Pancreas (tissue), 10 donors: Measurements from ENCODE around the gene ZBTB20. TPM values are rescaled to one million over a fixed set of nuclear protein-coding genes. Genes with fewer than 3 reads are reported as not detected.

ENCODE experiments used
- ATAC-seq, 4 donors: fragments of 200-7000 bp; cut with Tn5 transposase; one replicate each; pipeline versions ENCODE4 v1.8.0 to v1.9.1; 2020; ENCODE audit warnings: mild to moderate bottlenecking in 4 of 4, moderate library complexity in 4 of 4
- DNase-seq, 6 donors: peaks; one replicate each; pipeline ENCODE4 v3.0.0-alpha.2; 2020
- FAIRE-seq: peaks from 2 replicates; lab custom pipeline; 2012; peaks lifted over from hg19 to GRCh38; lab: Jason Lieb, UNC
- H3K27ac ChIP-seq, 4 donors: fragments of 200-600 bp; sonication (generic); 1 replicate in 3 of 4; 2 replicates in 1 of 4; pipeline versions ENCODE4 v1.5.0 to v1.8.0; 2020
- H3K27me3 ChIP-seq, 4 donors: fragments of 200-600 bp; one replicate each; pipeline ENCODE4 v1.8.0; 2021
- H3K36me3 ChIP-seq, 3 donors: fragments of 200-600 bp; sonication (generic) in 1 of 3; one replicate each; pipeline versions ENCODE4 v1.5.0 to v1.8.0; 2020 to 2021
- H3K4me1 ChIP-seq, 3 donors: fragments of 200-600 bp; one replicate each; pipeline ENCODE4 v1.8.0; 2021
- H3K4me3 ChIP-seq, 4 donors: fragments of 200-600 bp; sonication (generic) in 2 of 4; one replicate each; pipeline versions ENCODE4 v1.5.0 to v1.8.0; 2020 to 2021
- H3K9me3 ChIP-seq, 4 donors: fragments of 200-600 bp; one replicate each; pipeline ENCODE4 v1.8.0; 2021
- WGBS, 2 donors: extraction: QIAGEN DNeasy Blood & Tissue Kit; methylation state at CpG; one replicate each; pipeline ENCODE4 v1.1.7; 2013; 5-methylcytosine and 5-hydroxymethylcytosine counted together
- intact Hi-C, 3 donors: fragments of 100-400 bp; cut with DNase I; formaldehyde crosslinking; loops; one replicate each; pipeline versions ENCODE4 v1.11.1 to v1.14.2; 2022
- polyA plus RNA-seq, 2 donors: library from polyadenylated mRNA; stranded (reverse); fragments of 200-250 nt; gene quantifications; one replicate each; pipeline ENCODE4 v1.2.3, GENCODE V29; 2013
- total RNA-seq, 6 donors: library from RNA; stranded (reverse); fragmentation: NEBNext Ultra II Directional in 4 of 6; extraction: Animal tissue kit (Norgen Biotek cat#: 25700) in 4 of 6; gene quantifications; one replicate each; pipeline versions ENCODE4 v1.2.1 to v1.2.4, GENCODE V29; 2021 to 2023
- TF ChIP-seq, protein P1 (sequence below), 4 donors: fragments of 200-600 bp; sonication (generic) in 3 of 4; IDR thresholded peaks; one replicate each; pipeline versions ENCODE4 v1.5.0 to v1.8.0; 2021; ENCODE audit warnings: antibody characterized with exemption in 4 of 4
- donor health status: healthy with polysubstance abuse.
- donor health status: DM: no; HTN: no; CAD: no; lungs with moderate emphysema.
- donor health status: DM: no; HTN: no; CAD: no.
- donor health status: control.
- donor health status: control.
- donor health status: Bipolar disorder and iron deficiency.
- donor health status: DM: yes; HTN: yes; CAD: no.
- donor health status: DM: no; HTN: no; CAD: no.
- donor health status: DM: no; HTN: no; CAD: no.
- donor health status: DM: yes; HTN: yes; CAD: no.

Gene ZBTB20
- total and polyA plus RNA-seq, 8 donors = 1.3 to 81.5 (median 43.7) TPM

GRCh38 chr3:114406286-114406685 lies 740.8 kb downstream of the ZBTB20 start:
- ATAC-seq = no peak
- peaks cover 0 to 13% (median 5%) of the 10 kb centered on the region in 3 donors for H3K4me1 ChIP-seq

GRCh38 chr3:114405202-114405990 lies 741.7 kb downstream of the ZBTB20 start:
- FAIRE-seq = no peak
- H3K4me1 ChIP-seq = peaks cover 0 to 15% (median 5%) of the 10 kb centered on the region in 3 donors
- no peak overlapping the region for H3K4me3 ChIP-seq
- DNase-seq = no peak
- intact Hi-C loops = no loop called here
- H3K36me3 ChIP-seq = no peaks in the 10 kb centered on the region
- no peaks in the 10 kb centered on the region for H3K27me3 ChIP-seq
- no peaks in the 10 kb centered on the region for H3K9me3 ChIP-seq
- WGBS, 2 donors = 86 to 91% methylated on average over 2 of the region's 2 CpGs
- TF ChIP-seq, protein P1, sequence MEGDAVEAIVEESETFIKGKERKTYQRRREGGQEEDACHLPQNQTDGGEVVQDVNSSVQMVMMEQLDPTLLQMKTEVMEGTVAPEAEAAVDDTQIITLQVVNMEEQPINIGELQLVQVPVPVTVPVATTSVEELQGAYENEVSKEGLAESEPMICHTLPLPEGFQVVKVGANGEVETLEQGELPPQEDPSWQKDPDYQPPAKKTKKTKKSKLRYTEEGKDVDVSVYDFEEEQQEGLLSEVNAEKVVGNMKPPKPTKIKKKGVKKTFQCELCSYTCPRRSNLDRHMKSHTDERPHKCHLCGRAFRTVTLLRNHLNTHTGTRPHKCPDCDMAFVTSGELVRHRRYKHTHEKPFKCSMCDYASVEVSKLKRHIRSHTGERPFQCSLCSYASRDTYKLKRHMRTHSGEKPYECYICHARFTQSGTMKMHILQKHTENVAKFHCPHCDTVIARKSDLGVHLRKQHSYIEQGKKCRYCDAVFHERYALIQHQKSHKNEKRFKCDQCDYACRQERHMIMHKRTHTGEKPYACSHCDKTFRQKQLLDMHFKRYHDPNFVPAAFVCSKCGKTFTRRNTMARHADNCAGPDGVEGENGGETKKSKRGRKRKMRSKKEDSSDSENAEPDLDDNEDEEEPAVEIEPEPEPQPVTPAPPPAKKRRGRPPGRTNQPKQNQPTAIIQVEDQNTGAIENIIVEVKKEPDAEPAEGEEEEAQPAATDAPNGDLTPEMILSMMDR (IDR thresholded peaks at IDR 0.05) = no peak
- ATAC-seq = no peak
- H3K27ac ChIP-seq = no peak overlapping the region

More at GRCh38 chr3:114406286-114406685, 740.8 kb downstream of the ZBTB20 start:
- Histone ChIP-seq H3K27me3 (no peaks in the 10 kb centered on the region), H3K36me3 (no peaks in the 10 kb centered on the region), H3K4me3 (no peak overlapping the region), H3K27ac (no peak overlapping the region), H3K9me3 (no peaks in the 10 kb centered on the region)
- DNase-seq (no peak), FAIRE-seq (no peak)
- TF ChIP-seq, protein P1 (IDR thresholded peaks at IDR 0.05) = no peak
- 83 to 85% methylated on average over 3 of the region's 3 CpGs for WGBS, 2 donors
- intact Hi-C loops = no loop called here

DNA sequence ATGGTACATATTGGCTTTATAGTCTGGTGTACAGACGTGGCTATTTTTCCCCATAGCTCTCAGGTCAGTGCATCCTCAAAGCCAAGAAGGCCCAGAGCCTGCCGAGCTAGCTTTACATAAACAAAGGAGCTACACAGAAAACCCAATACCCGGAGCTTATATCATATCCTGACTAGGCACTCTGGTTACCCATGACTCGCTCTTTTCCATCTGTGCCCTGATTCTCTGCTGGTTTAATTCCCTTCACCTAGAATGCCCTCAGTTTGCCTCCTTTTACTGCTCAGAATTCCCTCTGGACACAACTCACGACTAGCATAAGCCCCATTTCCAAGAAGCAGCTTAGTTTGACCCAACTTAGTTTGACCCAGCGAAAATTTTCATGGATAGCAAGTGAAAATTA lies 742.5 kb downstream of the ZBTB20 start:
- Histone ChIP-seq H3K27ac (no peak overlapping the region), H3K4me3 (no peak overlapping the region), H3K36me3 (no peaks in the 10 kb centered on the region), H3K27me3 (no peaks in the 10 kb centered on the region), H3K4me1 (peaks cover 0 to 9% (median 5%) of the 10 kb centered on the region in 3 donors), H3K9me3 (no peaks in the 10 kb centered on the region)
- no peak for ATAC-seq
- FAIRE-seq = no peak
- 85 to 93% methylated on average over 6 of the region's 6 CpGs for WGBS, 2 donors
- no peak for DNase-seq
- TF ChIP-seq, protein P1 (IDR thresholded peaks at IDR 0.05) = no peak
- intact Hi-C loops = no loop called here

DNA sequence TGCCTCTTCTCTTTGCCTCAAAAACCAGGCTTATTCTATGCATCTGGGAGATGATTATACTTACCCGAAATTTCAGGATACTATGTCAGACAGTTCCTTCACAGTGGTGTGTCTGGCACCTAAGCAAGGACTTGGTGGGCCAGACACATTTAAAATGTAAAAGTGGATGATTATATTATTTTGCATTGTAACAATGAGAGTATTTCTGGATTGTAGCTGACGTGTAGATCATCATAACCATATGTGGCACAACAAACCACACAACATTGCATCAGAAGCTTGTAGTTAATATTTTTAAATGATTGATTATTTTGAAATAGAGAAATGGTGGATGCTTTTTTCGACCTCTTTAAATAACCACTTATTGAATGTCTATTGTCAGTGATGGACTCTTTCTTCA lies 744.2 kb downstream of the ZBTB20 start:
- Histone ChIP-seq H3K9me3 (no peaks in the 10 kb centered on the region), H3K4me3 (no peak overlapping the region), H3K27ac (no peak overlapping the region), H3K27me3 (no peaks in the 10 kb centered on the region), H3K4me1 (peaks cover 0 to 7% (median 5%) of the 10 kb centered on the region in 3 donors), H3K36me3 (no peaks in the 10 kb centered on the region)
- 88 to 94% methylated on average over 3 of the region's 3 CpGs for WGBS, 2 donors
- intact Hi-C loops = no loop called here
- DNase-seq (no peak), FAIRE-seq (no peak), ATAC-seq (no peak)
- TF ChIP-seq, protein P1 (IDR thresholded peaks at IDR 0.05) = no peak

DNA sequence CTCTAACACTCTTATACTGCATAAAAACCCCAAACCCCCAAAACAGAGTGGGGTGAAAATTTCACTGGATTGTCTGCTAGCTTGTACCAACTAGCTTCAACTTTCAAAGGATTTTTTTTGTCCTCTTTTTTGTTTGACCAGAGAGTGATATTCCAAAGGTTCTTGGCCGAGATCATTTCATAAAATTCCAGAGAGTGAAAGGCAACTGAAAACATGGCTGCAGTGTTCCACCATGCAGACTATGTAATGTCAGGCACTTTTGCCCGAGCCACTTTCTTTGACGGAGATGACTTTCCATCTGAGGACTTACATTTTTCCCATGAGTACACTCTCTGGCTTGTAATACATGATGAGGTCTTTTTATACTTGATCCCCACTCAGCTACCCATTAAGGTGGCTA lies 745.7 kb downstream of the ZBTB20 start:
- H3K36me3 ChIP-seq = no peaks in the 10 kb centered on the region
- peak overlapping the region in 2 of 4 donors; percentile 36 to 57 for H3K27ac ChIP-seq
- no peak overlapping the region for H3K4me3 ChIP-seq
- peaks cover 0 to 5% (median 3%) of the 10 kb centered on the region in 3 donors for H3K4me1 ChIP-seq
- WGBS, 2 donors = 84 to 91% methylated on average over 3 of the region's 3 CpGs
- H3K9me3 ChIP-seq = no peaks in the 10 kb centered on the region
- no peaks in the 10 kb centered on the region for H3K27me3 ChIP-seq
- no peak for ATAC-seq
- intact Hi-C loops = no loop called here
- DNase-seq = no peak
- TF ChIP-seq, protein P1 (IDR thresholded peaks at IDR 0.05) = no peak
- FAIRE-seq = no peak
